Panc1 (cell line): ENCODE results near the gene NID2. TPM values are rescaled to one million over a fixed set of nuclear protein-coding genes. Genes with fewer than 3 reads are reported as not detected.

Experiments used
- ATAC-seq: fragments of 200-7000 bp; cut with Tn5 transposase; 2 replicates; pipeline ENCODE4 v1.9.1; 2020; ENCODE audit warnings: mild to moderate bottlenecking, moderate library complexity
- BruUV-seq: library from RNA; stranded (reverse); fragments of 400-500 nt; replicated peaks from 2 replicates; lab custom pipeline; 2021; lab: Mats Ljungman, UMichigan
- CTCF ChIA-PET: fragments of 300-600 bp; sonication (Branson Sonifier 250); formaldehyde crosslinking; loops from one replicate; lab custom pipeline; 2022; ENCODE audit warnings: antibody characterized with exemption; lab: Charles Lee
- POLR2A ChIA-PET: fragments of 300-600 bp; sonication (Branson Sonifier 250); formaldehyde crosslinking; loops from one replicate; lab custom pipeline; 2022; ENCODE audit warnings: antibody characterized with exemption; lab: Charles Lee
- DNase-seq: peaks from one replicate; pipeline ENCODE4 v3.0.0-alpha.2; 2010; ENCODE audit warnings: low read depth, low spot score
- H3K27ac ChIP-seq: 2 replicates; pipeline ENCODE4 v1.5.1; 2011; ENCODE audit warnings: mild to moderate bottlenecking, low read length, inconsistent platforms
- H3K27me3 ChIP-seq: fragments of 200-500 bp; sonication (Bioruptor generic); 2 replicates; pipeline ENCODE4 v1.6.0; 2014; ENCODE audit warnings: low read length, inconsistent platforms; ENCODE audit not compliant: control insufficient read depth, insufficient read depth
- H3K36me3 ChIP-seq: fragments of 200-500 bp; sonication (Bioruptor generic); 2 replicates; pipeline ENCODE4 v1.5.1; 2014; ENCODE audit warnings: inconsistent platforms, mild to moderate bottlenecking, low read length, moderate library complexity; ENCODE audit not compliant: control insufficient read depth, insufficient read depth
- H3K4me1 ChIP-seq: 2 replicates; pipeline ENCODE4 v1.5.1; 2011; ENCODE audit warnings: inconsistent platforms, mild to moderate bottlenecking, low read length, moderate library complexity; ENCODE audit not compliant: control insufficient read depth, insufficient read depth
- H3K4me3 ChIP-seq, 2 experiments: 2 replicates each; pipeline ENCODE4 v1.5.1; 2011 to 2012; ENCODE audit warnings: low read depth in 2 of 2, low read length in 2 of 2, mild to moderate bottlenecking in 2 of 2, inconsistent platforms in 1 of 2, moderate library complexity in 1 of 2
- H3K9me3 ChIP-seq: fragments of 200-500 bp; sonication (Bioruptor generic); 2 replicates; pipeline ENCODE4 v1.5.1; 2014; ENCODE audit warnings: low read depth, mild to moderate bottlenecking, inconsistent platforms, low read length, moderate library complexity; ENCODE audit not compliant: control insufficient read depth, insufficient read depth
- POLR2AphosphoS5 ChIP-seq: IDR thresholded peaks from 2 replicates; pipeline ENCODE4 v1.6.1; 2012; ENCODE audit warnings: mild to moderate bottlenecking, low read depth, low read length, moderate library complexity
- SIN3A ChIP-seq: IDR thresholded peaks from 2 replicates; pipeline ENCODE4 v1.6.1; 2012; ENCODE audit warnings: low read depth, mild to moderate bottlenecking, low read length, moderate library complexity, borderline replicate concordance; ENCODE audit not compliant: insufficient read depth
- TCF7L2 ChIP-seq: IDR thresholded peaks from 2 replicates; pipeline ENCODE4 v1.6.1; 2011; ENCODE audit warnings: mild to moderate bottlenecking, low read depth, low read length, inconsistent platforms
- in situ Hi-C: cut with HindIII; loops from 2 replicates; pipeline ENCODE4 v1.10.0; 2016; ENCODE audit warnings: low sequenced_read_pairs, low pct_unique_long_range_greater_than_20kb
- intact Hi-C: fragments of 100-400 bp; cut with micrococcal nuclease; formaldehyde crosslinking; loops from one replicate; pipeline ENCODE4 v1.10.0; 2022; ENCODE audit not compliant: unreplicated experiment
- total RNA-seq: library from RNA; stranded (reverse); gene quantifications from one replicate; pipeline ENCODE4 v1.2.1, GENCODE V29; 2021; ENCODE audit not compliant: unreplicated experiment
- TF ChIP-seq, protein P1 (sequence below), 2 experiments: IDR thresholded peaks; 2 replicates each; pipeline ENCODE4 v1.6.1; 2011 to 2012; ENCODE audit warnings: low read depth in 2 of 2, control low read depth in 1 of 2, low read length in 1 of 2, mild to moderate bottlenecking in 1 of 2, moderate library complexity in 1 of 2; ENCODE audit not compliant: insufficient read depth in 1 of 2
- TF ChIP-seq, protein P2 (sequence below): fragments of 450-650 bp; IDR thresholded peaks from 2 replicates; pipeline ENCODE4 v1.5.1; 2017; ENCODE audit warnings: mild to moderate bottlenecking

Gene NID2
- total RNA-seq, 1 experiment from 2014 or later: 0.36 TPM

DNA sequence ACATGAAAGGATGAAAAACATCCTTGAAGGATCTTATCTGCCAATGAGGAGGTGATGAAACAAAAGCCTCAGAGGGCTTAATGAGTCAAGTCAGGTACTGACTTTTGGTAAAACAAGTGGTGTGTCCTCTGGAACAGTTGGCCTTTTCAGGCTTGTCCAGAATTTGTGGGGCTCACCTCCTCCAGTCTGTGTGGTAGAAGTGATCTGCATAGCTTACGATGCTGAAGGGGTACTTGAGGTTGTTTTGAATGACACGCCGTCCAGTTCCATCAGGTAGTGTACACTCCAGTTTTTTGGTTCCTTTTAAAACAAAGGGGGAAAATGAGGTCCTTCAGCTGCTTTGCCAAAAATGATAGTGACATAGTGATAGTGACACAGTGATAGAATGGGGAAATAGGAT, 62.5 kb downstream of the NID2 start:
- CTCF ChIA-PET: no interaction called here
- peaks cover 31% of the 10 kb centered on the region for H3K36me3 ChIP-seq
- intact Hi-C loops (no loop called here), in situ Hi-C loops (no loop called here)
- DNase-seq (no peak), ATAC-seq (no peak)
- TF ChIP-seq POLR2AphosphoS5 (no peak), TCF7L2 (no peak), SIN3A (no peak)
- TF ChIP-seq, protein P1, sequence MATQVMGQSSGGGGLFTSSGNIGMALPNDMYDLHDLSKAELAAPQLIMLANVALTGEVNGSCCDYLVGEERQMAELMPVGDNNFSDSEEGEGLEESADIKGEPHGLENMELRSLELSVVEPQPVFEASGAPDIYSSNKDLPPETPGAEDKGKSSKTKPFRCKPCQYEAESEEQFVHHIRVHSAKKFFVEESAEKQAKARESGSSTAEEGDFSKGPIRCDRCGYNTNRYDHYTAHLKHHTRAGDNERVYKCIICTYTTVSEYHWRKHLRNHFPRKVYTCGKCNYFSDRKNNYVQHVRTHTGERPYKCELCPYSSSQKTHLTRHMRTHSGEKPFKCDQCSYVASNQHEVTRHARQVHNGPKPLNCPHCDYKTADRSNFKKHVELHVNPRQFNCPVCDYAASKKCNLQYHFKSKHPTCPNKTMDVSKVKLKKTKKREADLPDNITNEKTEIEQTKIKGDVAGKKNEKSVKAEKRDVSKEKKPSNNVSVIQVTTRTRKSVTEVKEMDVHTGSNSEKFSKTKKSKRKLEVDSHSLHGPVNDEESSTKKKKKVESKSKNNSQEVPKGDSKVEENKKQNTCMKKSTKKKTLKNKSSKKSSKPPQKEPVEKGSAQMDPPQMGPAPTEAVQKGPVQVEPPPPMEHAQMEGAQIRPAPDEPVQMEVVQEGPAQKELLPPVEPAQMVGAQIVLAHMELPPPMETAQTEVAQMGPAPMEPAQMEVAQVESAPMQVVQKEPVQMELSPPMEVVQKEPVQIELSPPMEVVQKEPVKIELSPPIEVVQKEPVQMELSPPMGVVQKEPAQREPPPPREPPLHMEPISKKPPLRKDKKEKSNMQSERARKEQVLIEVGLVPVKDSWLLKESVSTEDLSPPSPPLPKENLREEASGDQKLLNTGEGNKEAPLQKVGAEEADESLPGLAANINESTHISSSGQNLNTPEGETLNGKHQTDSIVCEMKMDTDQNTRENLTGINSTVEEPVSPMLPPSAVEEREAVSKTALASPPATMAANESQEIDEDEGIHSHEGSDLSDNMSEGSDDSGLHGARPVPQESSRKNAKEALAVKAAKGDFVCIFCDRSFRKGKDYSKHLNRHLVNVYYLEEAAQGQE (IDR thresholded peaks at IDR 0.05; ENCODE audit: insufficient read depth in 1 of 2, low read depth in 2 of 2, low read length in 1 of 2): no peak
- TF ChIP-seq, protein P2, sequence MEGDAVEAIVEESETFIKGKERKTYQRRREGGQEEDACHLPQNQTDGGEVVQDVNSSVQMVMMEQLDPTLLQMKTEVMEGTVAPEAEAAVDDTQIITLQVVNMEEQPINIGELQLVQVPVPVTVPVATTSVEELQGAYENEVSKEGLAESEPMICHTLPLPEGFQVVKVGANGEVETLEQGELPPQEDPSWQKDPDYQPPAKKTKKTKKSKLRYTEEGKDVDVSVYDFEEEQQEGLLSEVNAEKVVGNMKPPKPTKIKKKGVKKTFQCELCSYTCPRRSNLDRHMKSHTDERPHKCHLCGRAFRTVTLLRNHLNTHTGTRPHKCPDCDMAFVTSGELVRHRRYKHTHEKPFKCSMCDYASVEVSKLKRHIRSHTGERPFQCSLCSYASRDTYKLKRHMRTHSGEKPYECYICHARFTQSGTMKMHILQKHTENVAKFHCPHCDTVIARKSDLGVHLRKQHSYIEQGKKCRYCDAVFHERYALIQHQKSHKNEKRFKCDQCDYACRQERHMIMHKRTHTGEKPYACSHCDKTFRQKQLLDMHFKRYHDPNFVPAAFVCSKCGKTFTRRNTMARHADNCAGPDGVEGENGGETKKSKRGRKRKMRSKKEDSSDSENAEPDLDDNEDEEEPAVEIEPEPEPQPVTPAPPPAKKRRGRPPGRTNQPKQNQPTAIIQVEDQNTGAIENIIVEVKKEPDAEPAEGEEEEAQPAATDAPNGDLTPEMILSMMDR: no peak
- no peaks in the 10 kb centered on the region for H3K4me1 ChIP-seq
- H3K27me3 ChIP-seq: no peaks in the 10 kb centered on the region
- no peak overlapping the region for H3K27ac ChIP-seq
- POLR2A ChIA-PET: no interaction called here
- no peak overlapping the region for H3K4me3 ChIP-seq
- H3K9me3 ChIP-seq: no peaks in the 10 kb centered on the region
- BruUV-seq: no TSS peak

DNA sequence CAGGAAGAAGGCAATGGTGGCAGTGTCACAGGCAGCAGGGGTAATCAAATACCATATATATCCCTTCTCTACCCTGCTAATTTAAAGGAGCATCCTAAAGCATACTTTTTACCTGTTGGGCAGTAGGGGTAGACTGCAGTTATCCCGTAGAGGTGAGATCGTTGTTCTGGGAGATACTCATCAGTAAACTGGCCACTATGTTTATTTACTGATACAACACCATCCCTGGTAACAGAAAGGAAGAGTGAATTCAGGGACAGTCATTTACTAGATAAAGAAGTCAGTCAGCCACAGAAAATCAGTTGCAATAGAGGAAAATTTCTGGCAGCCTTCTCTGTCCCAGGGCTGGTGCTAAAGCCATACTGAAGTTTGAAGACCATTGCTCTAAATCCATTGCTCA, 63.2 kb downstream of the NID2 start:
- TF ChIP-seq, protein P2: no peak
- no peak for TF ChIP-seq POLR2AphosphoS5
- TF ChIP-seq SIN3A: no peak
- no peak for TF ChIP-seq TCF7L2
- TF ChIP-seq, protein P1 (IDR thresholded peaks at IDR 0.05; ENCODE audit: insufficient read depth in 1 of 2, low read depth in 2 of 2, low read length in 1 of 2): no peak
- no peaks in the 10 kb centered on the region for H3K4me1 ChIP-seq
- H3K4me3 ChIP-seq: no peak overlapping the region
- ATAC-seq: no peak
- no peaks in the 10 kb centered on the region for H3K27me3 ChIP-seq
- POLR2A ChIA-PET: no interaction called here
- CTCF ChIA-PET: no interaction called here
- DNase-seq: no peak
- no peaks in the 10 kb centered on the region for H3K9me3 ChIP-seq
- no peak overlapping the region for H3K27ac ChIP-seq
- no TSS peak for BruUV-seq
- H3K36me3 ChIP-seq: peaks cover 36% of the 10 kb centered on the region
- in situ Hi-C loops (no loop called here), intact Hi-C loops (no loop called here)
